SK-N-SH (cell line): Measurements from ENCODE around the gene GALNT8. TPM values are rescaled to one million over a fixed set of nuclear protein-coding genes. Genes with fewer than 3 reads are reported as not detected.

Experiments used
- CTCF ChIA-PET: fragments of 300-600, 350-600 bp; formaldehyde crosslinking; extraction: SDS; loops from one replicate; lab custom pipeline; 2021; lab: Yijun Ruan, JAX
- POLR2A ChIA-PET: fragments of 350-600 bp; sonication (Branson Sonifier 250); formaldehyde crosslinking; extraction: SDS; loops from one replicate; lab custom pipeline; 2020; ENCODE audit warnings: antibody characterized with exemption, inconsistent platforms; lab: Yijun Ruan, JAX
- DNase-seq: peaks from one replicate; pipeline ENCODE4 v3.0.0; 2012
- H2AFZ ChIP-seq: fragments of 200-600 bp; sonication (generic); 2 replicates; pipeline ENCODE4 v1.8.1; 2016; ENCODE audit warnings: antibody characterized with exemption, mild to moderate bottlenecking, low read depth
- H3F3A ChIP-seq: fragments of 200-600 bp; sonication (generic); replicated peaks from 2 replicates; pipeline ENCODE3; 2016; ENCODE audit warnings: antibody characterized with exemption, mild to moderate bottlenecking; ENCODE audit not compliant: insufficient read depth
- H3K27ac ChIP-seq, 2 experiments: fragments of 200-500 bp in 1 of 2; fragments of 200-600 bp in 1 of 2; sonication (Bioruptor generic) in 1 of 2; sonication (generic), shearing (Covaris generic) in 1 of 2; 2 replicates each; pipeline versions ENCODE4 v1.5.1 to v1.6.1; 2014 to 2016; ENCODE audit warnings: low read depth in 2 of 2, inconsistent platforms in 1 of 2, low read length in 1 of 2, mild to moderate bottlenecking in 1 of 2, mixed read lengths in 1 of 2
- H3K27me3 ChIP-seq: fragments of 200-600 bp; sonication (generic), shearing (Covaris generic); 2 replicates; pipeline ENCODE4 v1.6.1; 2016; ENCODE audit warnings: mixed run types; ENCODE audit not compliant: insufficient read depth
- H3K36me3 ChIP-seq, 2 experiments: fragments of 200-500 bp in 1 of 2; fragments of 200-600 bp in 1 of 2; sonication (Bioruptor generic) in 1 of 2; sonication (generic) in 1 of 2; replicated peaks in 1 of 2; 2 replicates each; pipeline versions ENCODE3 to v1.5.1; 2014 to 2016; ENCODE audit warnings: low read length in 1 of 2, mild to moderate bottlenecking in 1 of 2; ENCODE audit not compliant: insufficient read depth in 2 of 2, control insufficient read depth in 1 of 2
- H3K4me1 ChIP-seq, 2 experiments: fragments of 200-500 bp in 1 of 2; fragments of 200-600 bp in 1 of 2; sonication (Bioruptor generic) in 1 of 2; sonication (generic), shearing (Covaris generic) in 1 of 2; 2 replicates each; pipeline versions ENCODE4 v1.5.1 to v1.6.1; 2014 to 2016; ENCODE audit warnings: low read depth in 1 of 2, low read length in 1 of 2, mixed run types in 1 of 2; ENCODE audit not compliant: insufficient read depth in 2 of 2, control insufficient read depth in 1 of 2
- H3K4me2 ChIP-seq: fragments of 200-600 bp; sonication (generic), shearing (Covaris generic); 2 replicates; pipeline ENCODE4 v1.6.1; 2017; ENCODE audit warnings: mixed run types
- H3K4me3 ChIP-seq, 2 experiments: fragments of 200-500 bp in 1 of 2; fragments of 200-600 bp in 1 of 2; sonication (Bioruptor generic) in 1 of 2; sonication (generic), shearing (Covaris generic) in 1 of 2; 2 replicates each; pipeline versions ENCODE4 v1.5.1 to v1.8.1; 2014 to 2016; ENCODE audit warnings: low read depth in 2 of 2, inconsistent platforms in 1 of 2, low read length in 1 of 2, mild to moderate bottlenecking in 1 of 2, mixed read lengths in 1 of 2, moderate library complexity in 1 of 2
- H3K79me2 ChIP-seq: fragments of 200-600 bp; sonication (generic); 2 replicates; pipeline ENCODE4 v1.8.1; 2017; ENCODE audit warnings: mild to moderate bottlenecking; ENCODE audit not compliant: insufficient read depth
- H3K9ac ChIP-seq: fragments of 200-600 bp; sonication (generic); 2 replicates; pipeline ENCODE4 v1.6.1; 2017; ENCODE audit warnings: mixed run types
- H3K9me2 ChIP-seq: fragments of 200-600 bp; sonication (generic); 2 replicates; pipeline ENCODE4 v1.6.1; 2017; ENCODE audit warnings: mixed run types
- H3K9me3 ChIP-seq: fragments of 200-600 bp; sonication (generic); 2 replicates; pipeline ENCODE4 v1.6.1; 2017; ENCODE audit warnings: mixed run types, mild to moderate bottlenecking, moderate library complexity
- H4K20me1 ChIP-seq: fragments of 200-600 bp; sonication (generic); 2 replicates; pipeline ENCODE4 v1.6.1; 2017; ENCODE audit warnings: mild to moderate bottlenecking, mixed run types; ENCODE audit not compliant: insufficient read depth
- CTCF ChIP-seq: fragments of 200-600 bp; sonication (generic); IDR thresholded peaks from 2 replicates; pipeline ENCODE4 v1.6.1; 2017; ENCODE audit warnings: antibody characterized with exemption, mild to moderate bottlenecking, moderate library complexity
- FOXJ3 ChIP-seq: sonication (generic); formaldehyde crosslinking; IDR thresholded peaks from 2 replicates; pipeline ENCODE4 v1.5.1; 2020; ENCODE audit warnings: mild to moderate bottlenecking, missing genetic modification reagents
- FOXM1 ChIP-seq: IDR thresholded peaks from 2 replicates; pipeline ENCODE4 v1.4.0; 2012; ENCODE audit warnings: low read depth, mild to moderate bottlenecking
- GABPA ChIP-seq: IDR thresholded peaks from 2 replicates; pipeline ENCODE4 v1.4.0; 2012; ENCODE audit warnings: low read depth, mild to moderate bottlenecking
- GATA2 ChIP-seq: sonication (generic); formaldehyde crosslinking; IDR thresholded peaks from 2 replicates; pipeline ENCODE4 v1.5.0; 2020; ENCODE audit warnings: mild to moderate bottlenecking, missing genetic modification reagents
- MEF2A ChIP-seq: IDR thresholded peaks from 2 replicates; pipeline ENCODE4 v1.4.0; 2012; ENCODE audit warnings: low read depth, borderline replicate concordance
- MXI1 ChIP-seq: IDR thresholded peaks from 2 replicates; pipeline ENCODE4 v1.6.1; 2012; ENCODE audit warnings: mild to moderate bottlenecking, low read depth, low read length, improper control_type of control experiment
- NRF1 ChIP-seq: IDR thresholded peaks from 2 replicates; pipeline ENCODE4 v1.6.1; 2012; ENCODE audit warnings: low read depth, mild to moderate bottlenecking, low read length
- PBX3 ChIP-seq: IDR thresholded peaks from 2 replicates; pipeline ENCODE4; 2012
- RAD21 ChIP-seq: IDR thresholded peaks from 2 replicates; pipeline ENCODE4 v1.6.1; 2012; ENCODE audit warnings: mild to moderate bottlenecking, low read length
- RXRA ChIP-seq: IDR thresholded peaks from 2 replicates; pipeline ENCODE4 v1.4.0; 2012; ENCODE audit warnings: low read depth, mild to moderate bottlenecking, borderline replicate concordance
- SIN3A ChIP-seq: IDR thresholded peaks from 2 replicates; pipeline ENCODE4 v1.6.1; 2012; ENCODE audit warnings: low read depth, mild to moderate bottlenecking, low read length, moderate library complexity, borderline replicate concordance
- TEAD4 ChIP-seq: IDR thresholded peaks from 2 replicates; pipeline ENCODE4 v1.4.0; 2012; ENCODE audit warnings: mild to moderate bottlenecking, borderline replicate concordance; ENCODE audit not compliant: insufficient read depth
- WGBS: methylation state at CpG from one replicate; pipeline ENCODE4 v1.1.6; 2017; ENCODE audit warnings: low lambda C conversion rate; 5-methylcytosine and 5-hydroxymethylcytosine counted together
- polyA plus RNA-seq, 3 experiments: library from polyadenylated mRNA; depleted of rRNA; stranded (reverse); fragments of >200 nt; gene quantifications; 2 replicates each; pipeline ENCODE4 v1.2.3, GENCODE V29; 2012

The GALNT8 gene
- polyA plus RNA-seq, 1 of the 3 experiments (the other 2 are of a cell fraction), result not detected

- H3K27me3 ChIP-seq, result no peaks in the 10 kb centered on the region
- CTCF ChIA-PET, result no interaction called here
These were observed 40.5 kb upstream of the GALNT8 start for GRCh38 chr12:4679711-4680110.

GRCh38 chr12:4681732-4682131 is 38.5 kb upstream of the GALNT8 start:
- 77% methylated on average over 3 of the region's 3 CpGs for WGBS
- CTCF ChIA-PET, result no interaction called here

More at GRCh38 chr12:4679711-4680110, 40.5 kb upstream of the GALNT8 start:
- no peak for TF ChIP-seq GABPA
- no peak for TF ChIP-seq MEF2A
- no peak for TF ChIP-seq CTCF
- TF ChIP-seq GATA2 (CRISPR knock-in tag), result no peak
- TF ChIP-seq FOXM1, result no peak
- no peak for TF ChIP-seq FOXJ3 (CRISPR knock-in tag)
- TF ChIP-seq TEAD4, result no peak
- no peak for TF ChIP-seq RAD21
- no peak for TF ChIP-seq MXI1
- no peak for TF ChIP-seq SIN3A
- TF ChIP-seq RXRA, result no peak
- TF ChIP-seq PBX3, result no peak
- TF ChIP-seq, all 33 proteins: peak for 0
- H3K9me2 ChIP-seq, result no peaks in the 10 kb centered on the region
- no peak overlapping the region for H3K9ac ChIP-seq
- no peaks in the 10 kb centered on the region for H3K9me3 ChIP-seq
- no peak overlapping the region for H3K4me2 ChIP-seq
- H3K36me3 ChIP-seq, result peaks cover 21 to 25% of the 10 kb centered on the region in 2 experiments
- no peaks in the 10 kb centered on the region for H3K79me2 ChIP-seq
- H2AFZ ChIP-seq, result no peak overlapping the region
- H3K4me3 ChIP-seq, result no peak overlapping the region
- H3F3A ChIP-seq, result no peaks in the 10 kb centered on the region
- WGBS, result 88% methylated on average over 2 of the region's 2 CpGs
- H3K4me1 ChIP-seq, result no peaks in the 10 kb centered on the region
- no peak overlapping the region for H3K27ac ChIP-seq
- POLR2A ChIA-PET, result no interaction called here
- H4K20me1 ChIP-seq, result no peaks in the 10 kb centered on the region
- DNase-seq, result no peak

More at GRCh38 chr12:4681732-4682131, 38.5 kb upstream of the GALNT8 start:
- H3K4me1 ChIP-seq, result no peaks in the 10 kb centered on the region
- H3K9me2 ChIP-seq, result no peaks in the 10 kb centered on the region
- H3F3A ChIP-seq, result no peaks in the 10 kb centered on the region
- H3K27ac ChIP-seq, result no peak overlapping the region
- peaks cover 24 to 44% of the 10 kb centered on the region in 2 experiments for H3K36me3 ChIP-seq
- H3K4me3 ChIP-seq, result no peak overlapping the region
- no peak for TF ChIP-seq NRF1
- H3K4me2 ChIP-seq, result no peak overlapping the region
- POLR2A ChIA-PET, result no interaction called here
- H3K79me2 ChIP-seq, result no peaks in the 10 kb centered on the region
- no peaks in the 10 kb centered on the region for H4K20me1 ChIP-seq
- DNase-seq, result no peak
- no peak overlapping the region for H3K9ac ChIP-seq
- no peak overlapping the region for H2AFZ ChIP-seq
- H3K27me3 ChIP-seq, result no peaks in the 10 kb centered on the region
- H3K9me3 ChIP-seq, result no peaks in the 10 kb centered on the region
